NCI-H1417 treated with DMSO at 0.1 percent for 48 hours (cell line): ENCODE data around the gene FGFR2.

Experiments
- DNase-seq: peaks from one replicate; lab custom pipeline; 2025; lab: John Stamatoyannopoulos, UW

Gene FGFR2

GRCh38 chr10:121610798-121611323 is 12.6 kb upstream of the FGFR2 start:
- DNase-seq = no peak

DNA sequence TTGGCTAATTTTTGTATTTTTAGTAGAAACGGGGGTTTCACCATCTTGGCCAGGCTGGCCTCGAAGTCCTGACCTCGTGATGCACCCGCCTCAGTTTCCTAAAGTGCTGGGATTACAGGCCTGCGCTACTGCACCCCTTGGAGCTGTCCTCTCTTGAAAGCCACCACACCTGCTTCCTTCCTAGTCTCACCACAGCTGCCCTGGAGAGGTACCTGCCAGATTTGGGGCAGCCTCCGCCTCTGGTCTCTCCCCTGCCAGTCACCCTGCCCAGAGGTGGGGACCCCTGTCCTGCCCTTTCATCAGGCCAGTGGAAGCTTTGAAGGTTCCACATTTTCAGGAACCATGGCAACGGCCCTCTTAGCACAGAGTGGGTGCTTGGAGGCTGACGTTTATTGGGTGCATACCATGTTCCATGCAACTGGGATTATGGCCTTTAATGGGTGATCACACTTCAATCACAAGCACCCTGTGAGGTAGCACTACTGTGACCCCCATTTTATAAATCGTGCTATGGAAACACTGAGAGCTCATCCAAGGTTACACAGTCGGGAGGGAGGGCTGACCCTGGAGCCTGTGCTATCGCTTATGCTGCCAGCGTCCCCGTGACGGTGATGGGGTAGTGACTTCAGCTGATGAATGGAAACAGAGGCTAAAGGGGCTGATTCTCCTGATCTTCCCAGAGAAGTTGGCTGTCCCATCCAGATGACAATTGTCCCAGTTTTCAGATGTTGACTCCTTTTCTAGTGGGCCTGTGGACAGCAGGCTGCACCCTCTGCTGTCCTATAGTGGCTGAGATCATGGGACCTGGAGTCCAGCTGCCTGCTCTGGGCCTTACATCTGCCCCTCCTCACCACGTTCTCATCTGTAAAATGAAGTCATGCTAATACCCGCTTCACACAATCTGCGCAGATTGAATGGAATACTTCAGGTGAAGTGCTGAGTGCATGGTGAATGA is 11.5 kb upstream of the FGFR2 start:
- no peak for DNase-seq

GRCh38 chr10:121608469-121609190 is 10.4 kb upstream of the FGFR2 start:
- DNase-seq = no peak

- DNase-seq = no peak
These were observed 9.2 kb upstream of the FGFR2 start for GRCh38 chr10:121607310-121608055.

DNA sequence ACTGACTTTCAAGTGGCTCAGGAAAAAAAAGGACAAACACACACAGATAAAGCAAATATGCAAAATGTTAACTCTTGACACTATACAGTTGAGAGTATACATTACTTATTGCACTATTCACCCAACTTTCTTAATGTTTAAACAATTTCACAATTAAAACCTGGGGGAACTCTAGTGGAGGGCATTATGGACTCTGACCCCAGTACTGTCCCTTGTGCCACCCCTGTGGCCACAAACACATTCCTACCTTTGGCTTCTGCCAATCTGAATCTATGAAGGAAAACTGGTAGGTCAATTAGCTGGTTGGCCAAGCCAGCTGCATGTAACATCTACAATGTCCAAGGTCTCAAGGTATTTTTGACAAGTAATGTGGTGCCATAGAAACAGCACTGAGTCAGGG is 7.5 kb upstream of the FGFR2 start:
- DNase-seq = no peak

DNA sequence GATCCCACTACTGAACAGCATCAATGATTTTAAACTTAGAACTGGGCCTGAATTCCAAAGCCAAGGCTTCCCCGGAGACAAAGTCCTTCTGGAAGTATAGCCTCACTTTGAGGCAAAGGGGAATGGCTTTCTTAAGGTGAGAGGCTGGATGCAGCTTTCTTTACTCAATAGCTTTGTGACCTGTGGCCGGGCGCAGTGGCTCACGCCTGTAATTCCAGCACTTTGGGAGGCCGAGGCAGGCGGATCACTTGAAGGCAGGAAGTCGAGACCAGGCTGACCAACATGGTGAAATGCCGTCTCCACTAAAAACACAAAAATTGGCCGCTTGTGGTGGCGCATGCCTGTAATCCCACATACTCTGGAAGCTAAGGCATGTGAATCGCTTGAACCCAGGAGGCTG is 3.2 kb upstream of the FGFR2 start:
- no peak for DNase-seq

DNA sequence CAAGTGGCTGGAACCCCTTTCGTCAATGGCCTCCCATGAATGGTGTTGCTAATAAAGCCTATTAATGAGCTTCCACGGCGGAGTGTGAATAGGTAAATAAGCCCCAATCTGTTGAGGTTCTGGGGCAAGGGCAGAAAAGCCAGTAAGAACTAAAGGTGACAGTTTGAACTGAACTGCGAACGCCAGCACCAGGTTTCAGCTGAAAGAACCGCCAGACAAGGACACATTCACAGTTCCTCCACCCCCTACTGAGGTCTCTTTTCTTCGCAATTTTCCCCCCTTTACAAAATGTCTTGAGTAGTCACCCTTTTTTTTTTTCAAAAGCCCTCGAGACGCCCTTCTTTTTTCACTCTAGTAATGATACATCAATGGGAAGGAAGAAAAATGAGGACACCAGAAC is 2.4 kb upstream of the FGFR2 start:
- no peak for DNase-seq

DNA sequence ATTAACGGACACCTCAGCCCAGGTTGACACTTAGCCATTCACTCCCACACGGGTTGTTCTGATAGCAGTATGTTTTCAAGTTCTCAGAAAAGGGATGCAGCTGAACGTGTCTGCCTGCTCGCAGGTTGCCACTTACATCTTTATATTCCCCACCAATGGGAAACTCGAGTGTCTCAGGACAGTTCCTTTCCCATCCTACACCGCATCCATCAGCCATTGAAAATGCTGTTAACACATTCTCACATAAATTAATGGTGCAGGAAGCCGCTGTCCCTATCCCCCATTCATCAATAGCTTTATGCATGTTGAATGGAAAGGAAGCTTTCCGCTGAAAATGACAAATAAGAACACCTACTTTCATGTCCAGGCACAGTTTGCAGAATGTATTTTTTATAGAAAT is 1.7 kb upstream of the FGFR2 start:
- no peak for DNase-seq

GRCh38 chr10:121597504-121598262 is 561 bp downstream of the FGFR2 start:
- DNase-seq = no peak

GRCh38 chr10:121596689-121597503 is 1.3 kb downstream of the FGFR2 start:
- DNase-seq = no peak

DNA sequence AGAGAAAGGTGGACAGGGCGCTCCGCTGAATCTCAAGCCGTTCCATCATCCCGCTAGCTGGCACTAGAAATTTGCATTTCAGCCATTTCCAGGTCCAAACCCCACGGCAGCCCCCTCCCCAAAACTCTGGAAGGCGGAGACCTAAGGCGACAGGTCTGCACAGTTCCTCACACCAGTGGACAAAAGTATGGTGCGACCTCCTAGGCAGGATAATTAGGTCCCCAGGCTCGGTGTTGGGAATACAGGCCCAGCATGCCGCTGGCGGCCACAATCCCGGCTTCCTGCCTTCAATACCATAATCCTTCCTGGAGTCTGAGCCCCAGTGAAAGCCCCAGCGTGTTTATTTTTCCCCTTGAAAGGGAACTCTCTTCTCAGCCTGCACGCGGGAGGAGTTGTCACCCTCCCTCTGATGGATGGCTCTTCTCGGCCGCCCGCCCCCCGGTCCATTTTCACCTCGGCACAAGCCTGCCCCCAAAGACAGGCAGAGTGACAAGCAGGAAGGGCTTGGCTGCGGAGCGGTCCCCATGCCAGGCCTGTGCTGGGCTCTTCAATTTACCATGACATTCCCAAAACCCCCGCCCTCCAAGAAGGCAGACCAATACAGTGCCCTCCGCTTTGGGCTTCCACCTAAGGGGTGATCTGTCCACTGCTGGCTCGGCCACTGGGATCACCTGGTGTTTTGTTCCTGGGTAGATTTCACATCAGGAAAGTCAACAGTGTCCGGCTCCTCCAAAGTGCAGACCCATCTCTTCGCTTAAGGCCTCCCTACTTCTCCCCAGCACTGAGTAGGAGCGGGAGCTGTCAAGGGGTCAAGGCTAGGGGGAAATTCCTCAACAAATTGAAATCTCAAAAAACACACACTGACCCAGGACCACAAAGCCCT is 2.2 kb downstream of the FGFR2 start:
- DNase-seq = no peak

- no peak for DNase-seq
These were observed 2.9 kb downstream of the FGFR2 start for GRCh38 chr10:121595351-121595805.

- no peak for DNase-seq
These were observed 3.5 kb downstream of the FGFR2 start for GRCh38 chr10:121594623-121595350.

- DNase-seq = no peak
These were observed 4.2 kb downstream of the FGFR2 start for GRCh38 chr10:121594076-121594475.

DNA sequence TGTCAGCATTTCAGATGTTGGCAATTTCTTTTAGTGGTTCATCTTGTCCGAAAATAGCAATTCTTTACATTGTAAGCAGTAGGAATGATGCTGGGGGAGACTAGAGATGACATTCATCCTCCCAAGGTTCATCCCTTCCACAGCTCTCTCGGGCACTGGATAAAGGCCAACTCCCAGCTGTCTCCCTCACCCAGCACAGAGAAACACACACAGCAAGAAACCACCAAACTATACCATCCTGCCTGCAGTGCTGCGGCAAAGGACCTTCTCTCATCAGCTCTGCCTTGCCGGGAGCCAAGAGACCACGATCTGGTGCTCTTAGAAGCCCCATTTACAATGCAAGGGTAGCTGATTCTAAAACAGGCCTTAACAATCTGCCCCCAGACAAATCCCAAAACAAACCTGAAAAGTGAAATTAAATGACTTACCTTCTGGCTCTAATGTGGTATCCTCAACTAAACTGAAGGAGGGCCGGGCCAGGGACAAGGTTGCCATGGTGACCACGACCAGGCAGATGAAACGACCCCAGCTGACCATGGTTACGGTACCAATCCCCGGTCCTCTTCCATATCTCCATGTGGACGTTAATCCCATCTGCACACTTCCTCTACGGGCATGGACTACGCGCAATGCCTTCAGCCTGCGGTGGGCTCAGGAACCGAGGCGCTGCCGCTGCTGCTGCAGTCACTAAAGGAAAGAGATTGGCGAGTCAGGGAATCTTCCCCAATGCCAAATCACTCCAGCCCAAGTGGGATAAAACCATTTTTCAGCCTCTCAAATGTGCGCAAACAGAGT is 4.8 kb downstream of the FGFR2 start:
- no peak for DNase-seq

DNA sequence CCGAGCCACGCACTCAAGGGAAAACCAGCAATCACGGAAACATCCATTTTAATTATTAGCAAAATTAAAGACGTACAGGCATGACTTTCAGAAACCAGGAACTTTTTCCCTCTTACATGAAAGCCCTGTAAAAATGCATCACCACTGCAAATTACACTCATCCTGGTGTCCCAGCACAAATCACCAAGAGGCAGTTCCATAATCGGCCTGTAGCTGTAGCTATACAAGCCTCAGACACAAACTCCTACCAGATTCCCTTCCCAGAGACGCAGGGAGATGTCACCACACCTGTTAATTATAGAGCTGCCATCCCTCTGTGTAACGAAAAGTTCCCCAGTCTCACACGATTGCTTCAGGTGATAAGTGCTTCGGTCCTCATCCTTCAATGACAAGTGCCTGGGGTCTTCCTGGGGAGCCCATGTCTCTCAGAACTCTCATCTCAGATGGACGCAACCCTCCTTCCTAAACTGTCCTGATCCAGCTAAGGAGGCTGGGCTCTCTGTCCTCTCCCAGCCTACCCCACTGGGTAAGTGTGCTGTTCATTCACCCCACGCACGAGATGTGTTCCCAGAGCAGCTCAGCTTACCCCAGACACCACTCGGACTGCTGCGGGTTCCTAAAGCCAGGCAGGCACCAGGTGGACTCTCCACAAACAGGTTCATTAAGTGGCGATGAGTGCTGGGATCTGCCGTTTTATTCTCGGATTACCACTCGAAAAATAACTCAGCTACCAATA is 5.9 kb downstream of the FGFR2 start:
- DNase-seq = no peak

DNA sequence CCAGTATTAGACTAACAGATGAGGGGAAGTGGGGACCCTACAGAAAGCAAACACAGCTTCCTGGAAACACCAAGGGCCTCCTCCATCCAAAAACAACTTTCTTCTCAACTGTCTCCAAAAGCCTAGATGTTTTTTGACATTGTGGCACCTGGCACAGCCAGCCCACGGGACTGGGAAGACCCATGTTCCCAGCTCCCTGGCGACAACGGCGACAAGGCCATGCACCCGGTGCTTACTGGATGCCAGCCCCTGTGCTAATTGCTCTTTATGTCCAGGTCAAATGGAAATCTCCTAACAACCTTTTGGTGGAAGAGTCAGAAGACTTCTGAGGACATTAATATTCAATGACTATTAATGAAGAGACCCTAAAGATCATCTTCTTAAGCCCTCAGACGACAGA is 7.1 kb downstream of the FGFR2 start:
- DNase-seq = no peak
